ENCODE results near the gene R3HDM1.

The R3HDM1 gene

DNA sequence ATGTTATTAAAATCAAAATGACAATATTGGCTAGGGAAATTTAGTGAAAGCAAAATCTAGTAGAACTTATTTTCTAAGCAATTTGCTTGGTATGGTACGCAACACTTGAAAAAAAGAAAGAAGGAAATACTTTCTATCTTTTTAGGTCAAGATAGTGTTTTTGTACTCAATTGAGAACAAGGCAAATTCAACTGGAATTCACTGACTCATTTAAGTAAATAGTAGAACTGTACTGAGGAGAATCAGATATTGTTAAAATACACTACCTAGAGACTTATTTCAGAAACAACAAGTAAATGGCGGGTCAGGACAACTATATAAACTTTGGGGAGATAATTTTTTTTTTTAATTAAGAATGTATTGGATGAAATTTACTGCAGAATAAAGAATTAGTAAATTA lies 19.2 kb upstream of the R3HDM1 start:
- no peak for TF ChIP-seq CTCF (conservative IDR thresholded peaks at IDR 0.05)
- no peak overlapping the region for H3K27ac ChIP-seq

DNA sequence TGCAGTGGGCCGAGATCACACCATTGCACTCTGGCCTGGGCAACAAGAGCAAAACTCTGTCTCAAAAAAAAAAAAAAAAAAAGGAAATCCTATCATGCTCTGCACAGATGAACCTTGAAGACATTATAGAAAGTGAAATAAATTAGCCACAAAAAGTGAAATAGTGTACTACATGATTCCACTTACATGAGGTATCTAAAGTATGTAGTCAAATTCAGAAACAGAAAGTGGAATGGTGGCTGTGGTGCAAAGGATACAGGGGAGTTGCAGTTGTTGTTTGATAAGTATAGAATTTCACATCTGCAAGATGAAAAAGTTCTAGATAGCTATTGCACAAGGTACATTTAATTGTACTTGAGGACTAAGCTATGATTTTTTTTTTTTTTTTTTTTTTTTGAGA lies 5.5 kb upstream of the R3HDM1 start:
- H3K27ac ChIP-seq = no peak overlapping the region
- TF ChIP-seq CTCF (conservative IDR thresholded peaks at IDR 0.05) = no peak

- no peak for TF ChIP-seq CTCF (conservative IDR thresholded peaks at IDR 0.05)
- no peak overlapping the region for H3K27ac ChIP-seq
Observed at GRCh38 chr2:135528006-135528405, 3.3 kb upstream of the R3HDM1 start.

DNA sequence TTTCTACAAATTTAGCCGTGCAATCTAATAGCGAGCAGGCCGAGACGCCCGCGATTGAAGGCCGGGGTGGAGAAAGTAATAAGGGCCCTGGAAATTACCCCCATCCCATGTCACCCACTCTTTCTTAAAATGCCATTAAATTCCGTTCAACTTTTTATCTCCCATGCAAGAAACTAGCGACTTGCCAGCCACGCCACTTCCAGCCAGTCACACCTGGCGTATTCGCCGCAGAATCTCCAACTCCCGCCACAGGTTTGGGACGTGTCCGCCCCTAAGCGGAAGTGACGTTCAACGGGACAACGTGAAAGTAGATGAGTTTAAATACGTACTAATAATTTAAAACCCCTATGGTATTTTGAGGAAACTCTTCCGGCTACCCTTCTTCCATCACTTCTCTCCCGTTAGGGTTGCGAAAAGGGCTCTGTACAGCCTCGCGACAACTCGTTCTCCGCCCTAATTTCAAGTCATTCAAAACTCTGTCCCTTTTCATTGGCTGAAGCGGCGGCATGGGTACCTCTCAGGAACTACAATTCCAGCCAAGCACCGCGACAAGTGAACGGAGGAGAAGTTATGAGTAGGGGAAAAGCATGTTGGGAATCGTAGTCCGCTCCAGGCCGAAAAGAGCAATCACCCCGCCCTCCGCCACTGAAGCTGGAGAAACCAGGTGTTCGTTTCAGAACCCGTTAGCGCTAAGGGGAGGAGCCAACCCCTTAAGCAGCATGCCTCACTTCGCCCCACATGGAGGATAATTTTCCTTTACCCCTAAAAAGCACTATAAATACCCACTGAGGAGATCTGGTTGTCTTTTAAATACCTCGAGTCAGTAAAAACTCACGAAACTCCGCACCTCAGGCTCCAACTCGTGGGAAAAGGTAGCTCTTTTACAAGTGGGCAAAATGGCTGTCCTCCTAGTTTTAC lies 712 bp upstream of the R3HDM1 start, which contains the start of gene ZRANB3:
TSS of gene ZRANB3 (minus strand) at position 906 of the 918 bp plus-strand sequence.
- TF ChIP-seq CTCF (conservative IDR thresholded peaks at IDR 0.05) = no peak
- peak within 1 kb of the TSS; percentile 87 for H3K27ac ChIP-seq

- TF ChIP-seq CTCF (conservative IDR thresholded peaks at IDR 0.05) = no peak
- peak overlapping the region; percentile 87 for H3K27ac ChIP-seq
Observed at GRCh38 chr2:135532581-135532980, 1.3 kb downstream of the R3HDM1 start.

DNA sequence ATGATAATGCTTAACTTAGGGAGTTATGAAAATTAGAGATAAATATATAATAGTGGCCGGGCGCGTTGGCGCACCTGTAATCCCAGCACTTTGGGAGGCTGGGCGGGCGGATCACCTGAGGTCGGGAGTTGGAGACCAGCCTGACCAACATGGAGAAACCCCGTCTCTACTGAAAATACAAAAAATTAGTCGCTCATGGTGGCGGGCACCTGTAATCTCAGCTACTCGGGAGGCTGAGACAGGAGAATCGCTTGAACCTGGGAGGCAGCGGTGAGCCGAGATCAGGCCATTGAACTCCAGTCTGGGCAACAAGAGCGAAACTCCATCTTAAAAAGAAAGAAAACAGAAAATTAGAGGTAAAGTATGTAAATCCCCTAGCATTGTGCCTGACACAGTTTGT lies 2.3 kb downstream of the R3HDM1 start:
- peak overlapping the region; percentile 87; the same call in 1 of the 2 replicates for H3K27ac ChIP-seq

DNA sequence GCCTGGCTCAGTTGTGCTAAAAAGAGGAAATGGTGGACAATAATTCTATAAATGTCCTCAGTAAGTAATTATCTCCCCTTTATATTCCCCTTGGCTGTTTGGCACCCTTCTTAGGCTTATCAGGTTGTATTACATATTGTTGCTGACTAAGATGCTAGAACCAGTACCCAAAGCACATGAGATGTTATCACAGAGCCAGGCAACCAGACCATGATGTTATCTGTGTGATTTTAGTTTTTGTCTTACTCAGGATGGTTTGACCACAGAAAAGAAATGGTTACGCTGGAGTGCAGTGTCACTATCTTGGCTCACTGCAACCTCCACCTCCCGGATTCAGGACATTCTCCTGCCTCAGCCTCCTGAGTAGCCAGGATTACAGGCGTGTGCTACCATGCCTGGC lies 15.2 kb downstream of the R3HDM1 start:
- H3K27ac ChIP-seq = no peak overlapping the region
- no peak for TF ChIP-seq CTCF (conservative IDR thresholded peaks at IDR 0.05)

DNA sequence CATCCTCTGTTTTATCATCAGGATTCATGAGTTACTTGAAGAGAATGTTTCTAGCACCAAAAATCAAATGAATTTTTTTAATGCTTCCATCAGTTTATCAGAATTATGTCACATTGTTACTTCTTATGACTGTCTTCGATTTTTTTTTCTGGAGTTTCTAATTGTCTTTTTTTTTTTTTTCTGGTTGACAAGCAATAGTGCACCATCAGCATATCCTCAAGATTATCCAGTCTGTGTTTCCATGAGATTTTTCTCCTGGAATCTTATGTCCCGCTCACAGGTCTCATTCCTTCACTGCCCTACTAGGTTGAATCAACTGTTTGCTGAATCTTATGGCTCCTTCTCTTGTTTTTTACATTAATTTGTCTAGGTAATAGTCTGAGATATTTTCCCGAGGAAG lies 16.0 kb downstream of the R3HDM1 start:
- no peak overlapping the region for H3K27ac ChIP-seq
- no peak for TF ChIP-seq CTCF (conservative IDR thresholded peaks at IDR 0.05)
